ENCODE results near the gene LYSET. TPM values are rescaled to one million over a fixed set of nuclear protein-coding genes. Genes with fewer than 3 reads are reported as not detected.

The LYSET gene
- total and polyA plus RNA-seq, 4 donors = 7.6 to 27.4 (median 26.7) TPM

DNA sequence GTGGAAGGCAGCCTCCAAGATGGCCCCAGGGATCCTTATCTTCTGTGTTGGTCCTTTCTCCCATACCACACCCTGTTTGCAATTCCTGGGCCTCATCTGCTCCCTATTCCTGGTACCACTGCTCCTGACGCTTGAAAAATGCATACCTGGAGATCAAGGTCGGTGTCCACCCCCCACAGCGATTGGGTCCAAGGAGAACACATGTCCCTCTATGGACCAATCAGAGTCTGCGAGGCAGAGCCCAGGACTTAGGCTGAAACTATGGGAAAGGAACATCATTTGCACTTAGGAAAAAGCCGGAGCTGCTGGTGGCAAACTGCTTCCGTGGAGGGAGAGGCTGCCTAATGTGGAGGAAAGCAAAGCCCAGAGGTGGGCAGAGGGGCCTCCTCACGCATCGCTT, 36.1 kb upstream of the LYSET start:
- Histone ChIP-seq H3K27ac (ENCODE audit: low read depth in 1 of 2, low read length in 1 of 2) (no peak overlapping the region), H3K4me1 (ENCODE audit: control insufficient read depth in 5 of 5, insufficient read depth in 5 of 5, low read length in 5 of 5) (no peaks in the 10 kb centered on the region), H3K9ac (ENCODE audit: insufficient read depth in 1 of 2, low read length in 2 of 2) (no peak overlapping the region), H3K4me3 (no peak overlapping the region), H3K27me3 (ENCODE audit: control insufficient read depth in 3 of 3, insufficient read depth in 3 of 3, low read length in 2 of 3) (no peaks in the 10 kb centered on the region), H3K36me3 (ENCODE audit: control insufficient read depth in 4 of 4, insufficient read depth in 4 of 4, low read length in 4 of 4) (no peaks in the 10 kb centered on the region), H3K9me3 (ENCODE audit: control insufficient read depth in 4 of 4, insufficient read depth in 3 of 4, low read length in 3 of 4) (peaks cover 0 to 2% (median 0%) of the 10 kb centered on the region in 4 donors)
- TF ChIP-seq, protein P1, sequence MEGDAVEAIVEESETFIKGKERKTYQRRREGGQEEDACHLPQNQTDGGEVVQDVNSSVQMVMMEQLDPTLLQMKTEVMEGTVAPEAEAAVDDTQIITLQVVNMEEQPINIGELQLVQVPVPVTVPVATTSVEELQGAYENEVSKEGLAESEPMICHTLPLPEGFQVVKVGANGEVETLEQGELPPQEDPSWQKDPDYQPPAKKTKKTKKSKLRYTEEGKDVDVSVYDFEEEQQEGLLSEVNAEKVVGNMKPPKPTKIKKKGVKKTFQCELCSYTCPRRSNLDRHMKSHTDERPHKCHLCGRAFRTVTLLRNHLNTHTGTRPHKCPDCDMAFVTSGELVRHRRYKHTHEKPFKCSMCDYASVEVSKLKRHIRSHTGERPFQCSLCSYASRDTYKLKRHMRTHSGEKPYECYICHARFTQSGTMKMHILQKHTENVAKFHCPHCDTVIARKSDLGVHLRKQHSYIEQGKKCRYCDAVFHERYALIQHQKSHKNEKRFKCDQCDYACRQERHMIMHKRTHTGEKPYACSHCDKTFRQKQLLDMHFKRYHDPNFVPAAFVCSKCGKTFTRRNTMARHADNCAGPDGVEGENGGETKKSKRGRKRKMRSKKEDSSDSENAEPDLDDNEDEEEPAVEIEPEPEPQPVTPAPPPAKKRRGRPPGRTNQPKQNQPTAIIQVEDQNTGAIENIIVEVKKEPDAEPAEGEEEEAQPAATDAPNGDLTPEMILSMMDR (IDR thresholded peaks at IDR 0.05; ENCODE audit: control extremely low read depth, extremely low read depth) = no peak
- no peak for ATAC-seq (ENCODE audit: insufficient read depth, low FRiP score)
- WGBS, 2 donors = 93 to 99% methylated on average over 8 of the region's 8 CpGs
- DNase-seq = no peak

DNA sequence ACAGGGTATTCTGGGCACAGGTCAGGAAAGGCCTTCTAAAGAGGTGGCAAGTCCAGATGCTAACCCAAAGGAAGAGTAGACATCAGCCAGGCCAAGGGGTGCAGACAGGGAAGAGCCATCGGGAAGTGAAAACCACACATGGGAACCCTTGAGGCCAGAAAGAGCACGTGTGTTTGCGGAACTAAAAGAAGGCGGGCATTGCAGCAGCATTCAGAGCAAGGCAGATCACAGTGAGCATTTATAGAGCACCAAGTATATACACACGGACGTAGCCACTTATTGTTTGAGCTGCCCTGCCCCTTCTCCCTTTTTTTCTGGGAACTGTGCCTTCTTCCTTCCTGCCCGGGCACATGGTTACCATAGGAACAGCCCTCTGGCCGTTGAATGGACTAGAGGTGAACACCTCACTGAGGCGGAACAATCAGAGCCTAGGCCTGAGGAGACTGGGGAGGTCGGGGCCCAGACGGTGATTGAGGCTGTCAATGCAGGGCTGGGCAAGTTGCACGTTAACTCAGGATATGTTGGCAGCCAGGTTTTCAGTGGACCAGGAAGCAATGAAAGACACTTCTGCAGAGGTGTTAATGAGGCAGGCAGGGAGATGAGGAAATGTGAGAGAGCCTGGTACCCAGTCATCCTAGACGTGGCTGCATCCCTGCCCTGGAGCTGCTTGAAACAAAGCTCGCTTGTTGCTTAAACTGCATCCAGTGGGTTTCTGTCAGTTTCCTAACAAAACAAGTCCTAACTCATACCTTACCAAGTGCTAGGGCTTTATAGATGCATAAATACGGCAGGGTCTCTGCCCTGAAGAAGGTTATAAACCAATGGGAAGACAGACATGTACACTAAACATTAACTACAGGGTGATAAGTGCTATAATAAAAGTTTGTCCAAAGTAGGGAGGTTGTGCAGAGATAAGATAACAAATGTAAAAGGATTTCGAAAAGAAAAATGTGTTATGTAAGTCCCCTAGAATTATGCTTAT, 34.6 kb upstream of the LYSET start:
- 39% methylated on average over 16 of the region's 16 CpGs for WGBS, 2 donors
- TF ChIP-seq, protein P1 (IDR thresholded peaks at IDR 0.05; ENCODE audit: control extremely low read depth, extremely low read depth) = no peak
- no peak overlapping the region for H3K9ac ChIP-seq (ENCODE audit: insufficient read depth in 1 of 2, low read length in 2 of 2)
- peaks cover 0 to 2% (median 0%) of the 10 kb centered on the region in 4 donors for H3K9me3 ChIP-seq (ENCODE audit: control insufficient read depth in 4 of 4, insufficient read depth in 3 of 4, low read length in 3 of 4)
- DNase-seq (no peak), ATAC-seq (ENCODE audit: insufficient read depth, low FRiP score) (no peak)
- no peaks in the 10 kb centered on the region for H3K36me3 ChIP-seq (ENCODE audit: control insufficient read depth in 4 of 4, insufficient read depth in 4 of 4, low read length in 4 of 4)
- H3K4me1 ChIP-seq (ENCODE audit: control insufficient read depth in 5 of 5, insufficient read depth in 5 of 5, low read length in 5 of 5) = no peaks in the 10 kb centered on the region
- no peak overlapping the region for H3K27ac ChIP-seq (ENCODE audit: low read depth in 1 of 2, low read length in 1 of 2)
- H3K4me3 ChIP-seq = no peak overlapping the region
- no peaks in the 10 kb centered on the region for H3K27me3 ChIP-seq (ENCODE audit: control insufficient read depth in 3 of 3, insufficient read depth in 3 of 3, low read length in 2 of 3)

DNA sequence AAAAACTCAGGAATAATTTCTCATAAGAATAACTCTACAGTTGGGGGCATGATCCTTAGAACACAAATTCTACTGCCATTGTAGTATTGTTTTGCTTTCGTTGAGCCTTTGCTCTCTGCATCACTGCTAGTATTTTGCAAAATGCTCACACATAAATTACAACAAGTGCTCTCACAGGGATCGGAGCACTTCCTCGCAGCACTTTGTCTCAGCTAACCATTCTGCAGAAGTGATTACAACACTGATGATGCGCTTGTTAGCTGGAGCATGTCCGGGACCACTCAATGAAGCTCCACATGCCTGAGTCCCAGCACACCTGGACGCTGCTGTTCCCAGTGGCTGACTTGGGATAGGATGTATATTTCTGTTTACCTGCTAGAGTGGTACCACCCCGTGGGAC, 32.0 kb upstream of the LYSET start:
- 67 to 69% methylated on average over 7 of the region's 7 CpGs for WGBS, 2 donors
- DNase-seq = no peak
- no peak overlapping the region for H3K9ac ChIP-seq (ENCODE audit: insufficient read depth in 1 of 2, low read length in 2 of 2)

More for the DNA sequence above, 32.0 kb upstream of the LYSET start:
- Histone ChIP-seq H3K27me3 (ENCODE audit: control insufficient read depth in 3 of 3, insufficient read depth in 3 of 3, low read length in 2 of 3) (no peaks in the 10 kb centered on the region), H3K36me3 (ENCODE audit: control insufficient read depth in 4 of 4, insufficient read depth in 4 of 4, low read length in 4 of 4) (no peaks in the 10 kb centered on the region), H3K4me3 (no peak overlapping the region), H3K4me1 (ENCODE audit: control insufficient read depth in 5 of 5, insufficient read depth in 5 of 5, low read length in 5 of 5) (no peaks in the 10 kb centered on the region), H3K27ac (ENCODE audit: low read depth in 1 of 2, low read length in 1 of 2) (no peak overlapping the region), H3K9me3 (ENCODE audit: control insufficient read depth in 4 of 4, insufficient read depth in 3 of 4, low read length in 3 of 4) (no peaks in the 10 kb centered on the region)
- TF ChIP-seq, protein P1 (IDR thresholded peaks at IDR 0.05; ENCODE audit: control extremely low read depth, extremely low read depth) = no peak
- no peak for ATAC-seq (ENCODE audit: insufficient read depth, low FRiP score)
